Smooth muscle cell of the brain vasculature (primary cell): Measurements from ENCODE around the gene PCCA.
"Not testable (repeated sequence)": the region's sequence is repeated elsewhere in the genome, so short reads cannot be mapped to it uniquely, and the experiment has no call there.

Experiments
- DNase-seq: peaks from one replicate; pipeline ENCODE4 v3.0.0-alpha.2; 2012; ENCODE audit warnings: low read depth, low spot score

The PCCA gene

DNA sequence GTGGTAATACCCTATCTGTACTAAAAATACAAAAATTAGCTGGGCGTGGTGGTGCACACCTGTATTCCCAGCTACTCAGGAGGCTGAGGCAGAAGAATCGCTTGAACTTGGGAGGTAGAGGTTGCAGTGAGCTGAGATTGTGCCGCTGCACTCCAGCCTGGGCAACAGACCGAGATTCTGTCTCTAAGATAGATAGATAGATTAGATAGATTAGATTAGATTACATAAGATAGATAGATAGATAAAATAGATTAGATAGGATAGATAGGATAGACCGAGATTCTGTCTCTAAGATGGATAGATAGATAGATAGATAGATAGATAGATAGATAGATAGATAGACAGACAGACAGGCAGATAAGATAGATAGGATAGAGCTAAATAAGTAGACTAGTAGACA is 435.8 kb downstream of the PCCA start:
- not testable (repeated sequence) for DNase-seq

DNA sequence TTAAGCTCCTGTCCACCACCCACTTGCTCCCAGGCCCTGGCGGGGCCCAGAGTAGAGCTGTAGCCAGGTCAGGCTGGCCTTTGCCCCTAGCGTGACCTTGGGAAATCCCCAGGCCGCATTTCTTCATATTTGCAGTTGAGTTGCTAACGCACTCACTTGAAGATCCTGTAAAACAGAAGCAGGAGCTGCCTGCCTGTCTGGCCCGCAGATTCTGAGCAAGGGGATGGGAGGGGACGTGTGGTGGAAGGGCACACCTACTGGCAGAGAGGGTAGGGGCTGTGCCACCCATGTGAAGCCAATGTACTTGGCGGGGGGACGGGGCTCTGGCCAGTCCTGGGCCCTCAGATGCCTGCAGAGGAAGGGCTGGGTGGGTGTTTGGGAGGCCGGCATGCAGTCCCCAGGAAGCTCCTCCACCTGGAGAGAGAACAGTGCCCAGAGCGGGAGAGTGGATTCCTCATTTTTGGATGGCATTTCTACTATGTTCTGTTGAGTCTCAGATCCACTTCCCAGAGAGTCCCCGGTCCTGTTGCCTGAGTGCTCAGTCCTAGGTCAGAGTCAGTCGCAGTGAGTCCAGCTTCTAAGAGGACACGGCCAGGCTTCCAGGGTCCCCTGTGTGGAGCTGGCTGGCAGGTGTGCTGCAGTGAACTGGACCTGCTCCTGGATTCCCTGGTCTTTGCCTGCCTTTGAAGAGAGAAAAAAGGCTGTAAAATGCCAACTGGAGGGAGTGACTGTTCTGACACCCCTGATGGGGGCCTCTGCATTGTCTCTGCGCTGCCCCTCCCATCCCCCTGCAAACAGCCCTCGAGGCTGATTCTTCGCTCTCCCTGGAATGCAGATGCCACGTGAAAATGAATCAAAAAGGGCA is 436.8 kb downstream of the PCCA start:
- no peak for DNase-seq

DNA sequence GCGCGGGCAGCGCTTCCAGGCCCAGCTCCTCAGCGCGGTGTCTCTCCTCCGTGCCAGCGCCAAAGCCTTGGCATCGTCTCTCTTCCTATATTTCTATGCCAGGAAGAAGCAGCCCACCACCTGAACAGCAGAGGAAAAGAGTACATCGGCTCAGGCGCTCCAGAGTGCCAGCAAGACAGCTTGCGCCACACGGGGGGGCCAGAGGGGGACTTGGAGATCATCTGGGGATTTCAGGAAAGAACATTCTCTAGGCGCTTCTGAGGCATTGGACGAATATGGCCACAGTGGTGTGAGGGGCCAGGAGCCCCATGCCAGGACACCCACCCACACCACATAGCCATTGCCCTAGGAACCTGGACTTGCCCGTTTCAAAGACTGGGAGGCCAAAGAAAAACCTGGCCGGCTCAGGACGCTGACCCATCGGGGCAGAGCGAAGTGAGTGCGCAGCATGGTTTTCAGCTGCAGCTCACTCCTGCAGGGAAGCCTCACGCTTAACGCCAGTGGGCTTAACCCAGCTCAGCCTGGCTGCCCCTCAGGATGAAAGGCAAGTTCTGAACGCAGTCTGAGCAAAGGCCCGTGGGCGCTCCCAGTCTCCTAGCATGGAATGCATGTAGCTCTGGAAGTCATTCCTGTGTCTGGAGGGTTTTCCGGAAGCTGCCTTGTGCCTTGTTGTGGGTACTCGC is 437.6 kb downstream of the PCCA start:
- no peak for DNase-seq

DNA sequence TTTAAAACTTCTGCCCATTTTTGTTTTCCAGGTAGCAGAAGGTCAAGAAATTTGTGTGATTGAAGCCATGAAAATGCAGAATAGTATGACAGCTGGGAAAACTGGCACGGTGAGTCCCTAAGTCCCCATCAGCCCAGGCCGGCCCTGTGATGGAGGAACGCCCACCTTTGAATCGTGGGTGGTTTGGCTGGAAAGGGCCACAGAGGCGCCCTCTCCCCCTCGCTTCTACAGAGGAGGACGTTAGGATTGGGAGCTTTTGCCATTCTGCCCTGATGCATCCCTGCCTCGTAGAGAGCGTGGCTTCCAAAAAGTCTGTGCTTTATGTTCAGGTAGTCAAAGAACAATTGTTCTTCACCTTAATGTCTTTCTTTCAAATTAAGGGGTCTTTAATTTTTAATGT is 438.8 kb downstream of the PCCA start:
- DNase-seq = no peak

DNA sequence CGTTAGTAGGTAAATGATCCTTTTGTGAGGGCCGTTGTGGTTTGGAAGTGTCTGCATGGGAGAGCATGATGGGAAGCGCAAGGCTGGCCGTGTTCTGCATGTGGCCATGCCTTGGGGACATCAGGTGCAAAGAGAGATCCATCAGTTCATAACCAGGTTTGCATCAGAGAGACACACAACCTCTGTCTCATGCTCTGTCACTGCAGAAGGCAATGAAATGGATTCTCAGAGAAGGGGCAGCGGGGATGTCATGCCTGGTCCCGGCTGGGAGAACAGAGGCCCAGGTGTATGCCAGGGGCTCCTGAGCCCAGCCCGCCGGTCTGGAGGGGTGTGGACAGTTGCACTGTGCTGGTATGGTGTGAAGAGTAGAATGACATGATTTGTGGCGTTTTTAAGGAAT is 439.5 kb downstream of the PCCA start:
- DNase-seq = no peak

DNA sequence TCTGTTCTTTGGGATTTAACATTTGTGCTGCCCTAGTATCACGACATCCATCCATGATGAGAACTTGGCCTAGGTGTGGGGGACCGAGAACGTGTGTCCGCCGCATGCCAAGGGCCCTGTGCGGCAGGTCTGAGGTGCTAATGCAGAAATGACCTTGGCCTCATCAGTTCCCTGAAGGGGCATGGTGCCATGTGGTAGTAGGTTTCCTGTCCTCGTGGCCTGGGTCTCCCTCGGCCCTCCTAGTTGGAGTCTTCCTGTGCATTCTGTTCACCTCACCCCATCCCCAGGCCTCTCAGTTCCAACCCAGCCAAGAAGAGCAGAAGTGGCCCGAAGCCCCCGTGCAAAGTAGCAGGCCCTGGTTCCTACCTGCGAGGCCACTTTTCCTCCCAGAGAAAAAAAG is 439.9 kb downstream of the PCCA start:
- no peak for DNase-seq

DNA sequence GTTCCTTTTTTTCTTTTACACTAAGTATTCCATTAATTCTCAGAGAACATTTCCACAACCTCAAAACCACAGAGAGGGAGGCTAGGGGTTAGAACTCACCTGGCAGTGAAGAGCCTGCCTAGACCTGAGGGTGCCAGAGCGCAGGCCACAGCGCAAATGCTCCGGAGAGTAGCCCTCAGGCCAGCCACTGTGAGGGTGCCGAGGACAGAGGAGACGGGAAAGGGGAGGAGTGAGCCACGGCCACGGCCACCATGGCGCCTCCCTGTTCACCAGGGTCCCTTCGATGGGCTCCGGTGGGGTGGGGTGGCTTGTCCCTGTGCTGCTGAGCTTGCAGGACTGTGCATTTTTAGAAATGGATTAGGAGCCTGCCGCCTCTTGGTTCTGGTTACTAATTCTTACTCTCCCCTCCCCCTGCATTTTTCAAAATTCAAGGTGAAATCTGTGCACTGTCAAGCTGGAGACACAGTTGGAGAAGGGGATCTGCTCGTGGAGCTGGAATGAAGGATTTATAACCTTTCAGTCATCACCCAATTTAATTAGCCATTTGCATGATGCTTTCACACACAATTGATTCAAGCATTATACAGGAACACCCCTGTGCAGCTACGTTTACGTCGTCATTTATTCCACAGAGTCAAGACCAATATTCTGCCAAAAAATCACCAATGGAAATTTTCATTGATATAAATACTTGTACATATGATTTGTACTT is 440.9 kb downstream of the PCCA start:
- DNase-seq = no peak

DNA sequence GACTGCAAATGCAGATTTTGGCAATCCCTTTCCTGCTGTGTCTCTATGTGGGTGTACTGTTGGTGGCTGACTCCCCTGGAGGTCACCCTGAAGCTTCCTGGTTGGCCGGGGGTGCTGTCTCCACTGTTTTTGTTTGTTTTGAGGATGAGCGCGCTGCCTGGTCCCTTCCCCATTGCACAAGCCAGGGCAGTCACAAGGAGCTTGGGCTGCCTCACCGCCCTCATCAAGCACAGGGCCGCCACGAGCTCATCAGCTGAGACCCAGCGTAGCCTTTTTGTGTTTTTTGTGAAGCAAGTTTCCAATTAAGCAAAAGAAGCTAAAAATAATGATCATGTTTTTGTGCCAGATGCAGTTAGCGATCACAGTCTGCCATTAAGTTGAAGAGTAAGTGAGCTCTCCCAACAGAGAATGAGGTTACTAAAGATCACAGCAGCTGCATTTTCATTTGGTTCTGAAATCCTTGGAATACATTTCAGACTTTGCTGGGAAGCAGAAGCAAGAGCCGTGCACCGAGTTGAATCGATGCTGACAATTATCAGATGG is 441.8 kb downstream of the PCCA start:
- DNase-seq = no peak

DNA sequence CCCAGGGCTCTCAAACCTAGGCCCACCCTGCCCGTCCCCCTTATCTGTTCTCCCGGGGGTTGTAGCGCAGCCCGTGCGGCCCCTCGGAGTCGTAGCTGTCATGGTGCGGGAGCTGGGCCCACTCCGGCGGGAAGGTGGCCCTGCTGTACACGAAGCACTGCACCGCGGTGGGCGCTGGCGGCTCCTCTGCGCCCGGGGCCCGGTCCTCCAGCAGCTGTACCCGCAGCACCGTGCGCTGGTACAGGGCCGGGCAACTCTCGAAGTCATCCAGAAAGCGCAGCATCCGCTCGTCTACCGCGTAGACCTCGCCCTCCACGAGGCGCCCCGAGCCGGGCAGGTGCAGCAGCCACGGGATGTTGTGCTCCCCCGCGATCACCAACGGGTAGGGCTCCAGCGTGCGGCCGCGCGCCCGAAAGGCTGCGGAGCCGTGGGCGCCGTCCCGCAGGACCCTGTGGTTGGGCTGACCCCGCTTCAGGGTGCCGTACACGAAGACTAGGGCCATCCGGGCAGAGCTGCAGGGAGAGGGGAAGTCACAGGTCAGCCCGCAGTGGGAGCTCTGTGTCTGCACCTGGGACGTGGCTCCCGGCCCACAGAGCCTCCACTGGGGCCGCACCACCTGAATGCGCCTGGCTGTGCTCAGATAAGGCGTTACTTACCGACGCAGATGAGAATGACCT is 443.3 kb downstream of the PCCA start:
- DNase-seq = no peak

DNA sequence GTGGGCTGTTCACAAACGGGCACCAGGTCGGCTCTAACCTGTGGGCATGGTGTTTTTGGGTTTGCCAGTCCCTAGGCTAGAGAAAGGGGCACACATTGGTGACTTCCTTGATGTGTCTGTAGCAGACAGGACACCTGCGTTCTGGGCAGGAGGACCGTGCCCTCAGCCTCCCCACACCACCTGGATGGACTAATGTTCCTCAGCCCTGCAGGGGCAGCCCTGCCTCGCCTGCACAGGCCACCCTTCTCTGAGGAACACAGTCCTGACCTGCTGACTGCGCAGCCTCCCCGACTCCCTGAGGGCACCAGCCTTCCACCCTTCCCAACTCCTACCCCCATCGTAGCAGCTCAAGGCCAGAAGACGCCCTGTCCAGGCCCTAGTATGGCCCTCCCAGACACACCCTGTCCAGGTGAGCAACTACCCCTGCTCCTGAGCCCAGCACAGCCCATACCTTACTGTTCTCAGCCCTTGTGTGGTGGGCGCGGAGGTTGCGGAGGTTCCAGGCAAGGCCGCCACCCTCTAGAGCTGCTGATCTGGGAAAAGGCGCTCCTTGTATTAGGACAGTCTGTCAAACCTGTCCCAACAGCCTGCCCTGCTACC is 444.0 kb downstream of the PCCA start:
- DNase-seq = no peak

DNA sequence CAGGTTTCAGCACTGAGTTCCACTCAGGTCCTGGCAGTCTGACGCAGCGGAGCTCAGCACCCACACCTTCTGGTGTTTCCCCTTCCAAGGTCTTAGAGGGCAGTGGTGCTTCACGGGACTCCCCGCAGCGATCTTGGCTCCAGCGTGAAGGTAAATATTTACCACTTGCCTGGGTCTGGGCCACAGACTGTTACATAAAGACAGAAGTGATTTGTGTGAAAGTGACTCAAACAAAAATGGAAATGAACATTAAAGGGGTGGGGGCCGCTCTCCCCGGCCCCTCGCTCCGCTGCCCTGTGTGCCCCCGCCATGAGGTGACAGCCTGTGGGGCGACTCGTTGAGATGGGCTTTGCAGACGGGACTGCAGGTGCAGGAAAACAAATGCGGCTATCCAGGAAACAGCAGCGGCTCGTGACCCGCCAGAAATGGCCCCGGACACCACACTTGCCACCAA is 444.7 kb downstream of the PCCA start:
- no peak for DNase-seq

DNA sequence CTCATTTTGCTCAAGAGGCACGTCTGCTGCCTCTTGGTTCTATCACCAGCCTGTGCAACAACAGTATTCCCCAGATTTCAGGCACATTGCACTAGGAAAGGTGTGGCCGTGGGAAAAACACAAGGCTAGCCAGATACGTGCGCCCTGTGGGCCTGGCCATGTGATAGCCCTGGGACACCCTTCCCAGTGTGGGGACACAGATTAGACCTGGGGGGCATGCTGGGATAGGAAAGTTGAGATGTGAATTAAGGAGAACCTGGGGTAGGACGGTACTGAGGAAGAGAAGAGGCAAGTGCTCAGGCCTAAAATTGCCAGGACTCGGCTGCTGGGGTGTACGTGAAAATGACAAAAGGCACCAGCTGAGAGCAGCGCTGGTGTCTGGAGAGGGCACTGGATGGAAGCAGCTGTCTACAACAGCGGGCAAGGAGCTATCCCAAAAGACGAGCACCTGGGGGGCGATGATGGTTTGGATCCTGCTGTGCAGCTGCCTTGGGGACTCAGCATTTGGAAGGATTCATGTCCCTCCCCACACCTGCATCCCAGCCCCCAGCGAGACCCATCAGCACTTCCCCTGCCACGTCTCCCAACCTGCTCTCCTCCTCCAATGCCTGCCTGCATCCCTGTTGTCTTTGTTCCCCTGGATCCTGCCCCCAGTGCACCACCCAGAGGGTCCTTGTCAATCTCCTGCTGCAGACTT is 445.4 kb downstream of the PCCA start:
- DNase-seq = no peak

DNA sequence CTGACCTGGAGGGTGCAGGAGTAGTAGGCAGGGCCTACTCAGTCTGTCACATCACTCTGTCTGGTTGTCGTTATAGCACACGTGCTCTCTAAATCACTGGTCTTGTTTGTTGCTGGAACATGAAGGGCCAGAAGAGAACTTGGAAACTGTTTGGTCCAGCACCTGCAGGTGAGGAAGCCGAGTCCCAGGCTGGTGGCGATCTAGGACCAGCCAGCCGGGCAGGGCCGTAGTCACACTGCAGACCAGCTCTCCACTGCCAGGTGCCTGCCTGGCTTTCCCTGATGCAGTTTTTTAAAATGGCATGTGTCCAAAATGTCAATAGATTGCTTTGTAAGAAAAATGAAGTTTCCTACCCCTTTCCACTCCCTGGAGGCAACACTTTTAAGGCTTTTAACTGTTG is 446.0 kb downstream of the PCCA start:
- DNase-seq = no peak

DNA sequence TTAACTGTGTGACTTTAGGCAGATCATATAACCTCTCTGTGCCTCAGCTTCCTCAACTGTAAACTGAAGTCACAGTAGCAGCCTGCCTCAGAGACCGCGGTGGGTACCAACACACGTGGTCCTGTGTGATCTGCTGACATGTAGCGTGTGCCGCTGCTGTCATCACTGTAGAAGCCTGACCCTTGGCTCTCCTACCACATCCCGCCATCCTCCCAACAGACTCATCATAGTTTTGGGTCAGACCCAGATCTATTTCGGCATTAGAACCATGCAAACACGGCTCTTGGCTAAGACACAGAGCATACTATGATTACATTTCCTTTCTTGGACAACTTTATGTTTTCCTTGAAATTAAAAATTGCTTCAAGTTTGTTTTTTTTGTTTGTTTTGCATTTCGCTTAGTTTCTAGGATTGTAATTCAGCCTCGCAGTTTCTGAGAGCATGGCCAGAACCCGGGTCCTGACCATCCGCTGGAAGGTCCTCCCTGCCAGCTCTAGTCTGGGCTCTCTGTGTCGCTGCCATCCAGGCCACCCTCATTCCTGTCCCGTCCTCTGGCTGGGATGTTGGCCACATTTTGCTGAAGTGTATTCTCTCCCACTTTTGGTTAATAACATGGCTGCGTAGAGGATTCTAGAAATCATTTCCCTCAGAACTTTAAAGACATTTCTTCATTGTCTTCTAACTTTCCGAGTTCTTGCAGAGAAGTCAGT is 446.7 kb downstream of the PCCA start:
- DNase-seq = no peak

DNA sequence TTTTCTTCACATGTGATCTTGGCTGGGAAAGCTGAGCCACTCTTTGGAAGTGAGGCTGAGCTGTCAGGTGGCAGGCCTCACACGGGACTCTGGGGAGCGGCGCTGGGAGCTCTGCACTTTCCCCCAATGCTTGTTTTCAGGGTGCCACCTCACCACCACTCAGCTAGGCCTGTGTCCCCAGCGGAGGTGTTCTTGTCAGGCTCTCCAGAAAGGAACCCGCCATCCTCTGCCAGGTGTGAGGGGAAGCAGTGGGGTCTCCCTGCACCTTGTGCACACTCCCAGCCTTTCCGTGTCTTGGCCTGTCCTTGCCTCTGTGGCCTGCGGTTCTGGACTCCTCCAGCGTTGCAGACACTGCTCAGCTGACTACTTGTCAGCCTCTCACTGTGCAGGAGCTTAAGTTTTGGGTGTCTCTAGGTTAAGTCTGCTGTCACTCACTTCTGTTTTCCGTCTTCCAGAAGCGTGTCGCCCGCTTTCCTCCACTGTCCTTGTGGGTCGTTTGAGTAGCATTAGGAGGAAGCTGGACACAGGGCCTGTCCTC is 447.8 kb downstream of the PCCA start:
- DNase-seq = no peak

DNA sequence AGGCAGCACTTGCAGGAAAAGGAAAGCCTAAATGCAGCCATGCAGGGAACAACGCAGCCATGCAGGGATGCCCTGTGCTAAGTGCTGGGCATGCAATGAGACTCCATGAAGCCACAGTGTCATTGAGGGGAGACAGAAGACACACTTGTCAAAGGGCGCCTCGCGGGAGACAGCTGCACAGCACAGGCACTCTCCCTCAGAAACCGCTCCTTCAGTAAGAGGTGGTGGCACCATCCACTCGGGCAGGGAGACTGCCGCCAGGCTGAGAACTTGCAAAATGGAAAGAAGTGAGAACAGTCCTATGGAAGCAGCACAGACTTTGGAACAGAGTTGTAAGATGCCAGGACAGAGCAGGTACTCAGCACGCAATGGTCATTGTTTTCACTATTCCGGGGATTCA is 448.6 kb downstream of the PCCA start:
- no peak for DNase-seq

DNA sequence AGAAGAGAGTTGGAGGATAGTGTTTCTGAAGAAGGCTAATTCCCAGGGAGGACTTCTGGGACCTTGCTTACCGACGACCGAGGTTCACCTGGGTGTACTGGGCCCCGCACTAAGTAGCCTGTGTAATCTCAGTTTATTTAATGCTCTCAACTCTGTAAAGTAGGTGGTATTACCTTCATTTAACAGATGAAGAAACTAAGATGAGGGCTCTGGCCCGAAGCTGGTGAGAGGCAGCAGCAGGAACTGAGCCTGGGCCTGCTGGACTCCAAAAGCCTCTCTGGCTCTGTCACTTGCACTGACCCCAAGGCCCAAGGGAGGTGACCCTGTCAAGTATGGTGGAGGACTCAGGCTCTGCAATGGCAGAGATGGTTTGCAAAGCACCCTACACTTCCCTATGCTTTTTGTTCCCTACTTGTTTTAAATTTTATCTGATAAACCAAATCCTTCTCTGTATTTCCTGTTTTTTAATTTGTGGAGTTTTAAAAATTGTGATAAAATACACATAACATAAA is 449.1 kb downstream of the PCCA start:
- DNase-seq = no peak

DNA sequence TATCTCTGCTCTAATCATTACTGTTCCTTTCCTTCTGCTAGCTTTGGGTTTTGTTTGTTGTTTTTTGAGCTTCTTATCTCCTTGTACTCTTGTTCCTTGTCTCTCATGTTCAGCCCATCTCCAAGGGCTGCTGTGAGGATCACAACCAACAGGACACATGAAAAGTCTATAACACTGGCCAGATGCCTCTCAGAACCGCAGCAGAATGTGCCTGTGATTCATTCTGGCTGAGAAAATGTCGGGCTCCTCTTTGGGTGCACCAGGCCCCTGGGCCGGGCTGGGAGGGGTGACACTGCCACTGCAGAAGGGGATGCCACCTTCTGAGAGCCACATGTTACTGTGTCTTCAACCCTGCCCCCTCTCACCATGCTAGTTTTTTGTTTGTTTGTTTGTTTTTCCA is 451.7 kb downstream of the PCCA start:
- DNase-seq = no peak
